GM21737 (cell line): ENCODE results near the gene ROR2.

ENCODE experiments used
- ATAC-seq: cut with Tn5 transposase; IDR thresholded peaks from one replicate; pipeline ENCODE4 v1.9.1; 2021; ENCODE audit warnings: mild to moderate bottlenecking, moderate library complexity; ENCODE audit not compliant: unreplicated experiment

Gene ROR2

GRCh38 chr9:91778031-91778430 lies 172.0 kb downstream of the ROR2 start:
- ATAC-seq: no peak

- ATAC-seq: no peak
Measured at GRCh38 chr9:91777292-91777830, 172.7 kb downstream of the ROR2 start.

- ATAC-seq: no peak
Measured at GRCh38 chr9:91776409-91777291, 173.4 kb downstream of the ROR2 start.

DNA sequence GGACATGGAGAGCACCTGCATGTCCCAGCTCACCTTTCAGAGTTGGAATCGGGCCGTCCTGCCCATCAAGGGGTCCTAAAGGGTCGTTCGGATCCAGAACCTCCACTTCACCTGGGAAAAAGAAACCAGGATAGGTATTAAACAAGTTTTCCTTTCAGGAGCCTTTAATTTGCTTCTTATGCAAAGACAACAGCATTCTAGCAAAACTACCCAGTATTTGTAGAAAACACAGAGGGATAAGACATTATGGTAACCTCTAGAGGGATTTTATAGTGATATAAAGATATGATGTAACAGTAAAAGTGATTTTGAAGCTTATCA lies 174.4 kb downstream of the ROR2 start:
- ATAC-seq: no peak

GRCh38 chr9:91775011-91775707 lies 174.9 kb downstream of the ROR2 start:
- ATAC-seq: no peak

- no peak for ATAC-seq
Measured at GRCh38 chr9:91773156-91773555, 176.9 kb downstream of the ROR2 start.

DNA sequence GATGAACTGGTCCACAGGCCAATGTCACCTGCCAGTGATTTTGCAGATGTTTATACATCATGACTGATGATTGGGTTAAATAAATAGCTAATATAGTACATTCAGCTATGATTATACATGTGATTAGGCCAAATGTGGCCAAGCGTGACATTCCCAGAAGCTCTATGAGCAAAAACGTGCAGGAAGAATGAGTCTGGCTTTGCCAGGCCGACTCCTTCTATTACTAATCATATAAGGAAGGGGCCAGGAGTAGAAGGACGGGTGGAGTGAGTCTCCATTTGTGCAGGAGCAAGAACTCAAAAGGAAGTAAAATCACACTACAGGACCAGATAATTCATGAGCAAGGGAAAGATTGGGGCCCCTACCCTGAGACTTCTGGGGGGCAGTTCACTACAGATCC lies 178.2 kb downstream of the ROR2 start:
- ATAC-seq: no peak

GRCh38 chr9:91771027-91771426 lies 179.0 kb downstream of the ROR2 start:
- ATAC-seq: no peak

GRCh38 chr9:91770229-91770628 lies 179.8 kb downstream of the ROR2 start:
- ATAC-seq: no peak

DNA sequence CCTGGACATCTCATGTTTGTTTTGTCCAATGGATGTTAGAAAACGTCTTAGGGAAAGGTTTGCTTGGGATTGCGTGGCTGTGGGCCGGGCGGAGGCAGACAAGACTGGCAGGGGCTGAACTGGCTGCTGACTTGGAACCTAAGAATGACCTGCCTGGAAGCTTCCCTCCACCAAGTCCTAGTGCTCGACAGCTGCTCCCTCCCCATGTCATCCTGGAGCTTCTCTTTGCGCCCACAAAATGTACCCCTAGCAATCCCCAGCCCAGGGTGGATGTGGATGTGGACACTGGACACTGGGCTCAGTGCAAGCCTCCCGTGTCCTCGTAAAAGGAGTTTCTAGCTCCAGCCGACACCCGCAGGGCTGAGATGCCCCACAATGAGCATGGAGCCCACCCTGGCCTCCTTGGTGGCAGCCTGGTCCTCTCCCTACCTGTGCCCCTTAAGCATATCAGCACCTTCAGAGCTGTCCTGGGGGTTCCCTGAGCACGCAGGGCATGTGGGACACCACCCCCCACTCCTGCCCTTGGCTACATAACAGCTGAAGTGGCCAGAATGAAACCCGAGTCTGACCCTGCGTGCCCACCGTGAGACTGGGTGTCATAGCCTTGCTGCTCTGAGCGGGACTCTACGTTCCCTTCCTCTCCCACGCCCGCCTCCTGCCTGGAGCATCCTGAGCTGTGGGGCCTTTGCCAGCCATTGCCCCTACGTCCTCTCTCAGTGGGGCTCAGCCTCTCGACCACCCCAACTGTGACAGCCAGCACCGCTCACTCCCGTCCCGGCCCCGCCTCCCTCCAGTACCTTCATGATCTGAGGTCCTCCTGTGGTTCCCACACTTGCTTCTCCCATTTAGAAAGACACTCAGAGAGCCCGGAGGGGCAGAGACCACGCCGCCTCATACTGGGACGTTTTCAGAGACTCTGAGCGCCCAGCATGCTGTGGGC lies 180.8 kb downstream of the ROR2 start:
- no peak for ATAC-seq

DNA sequence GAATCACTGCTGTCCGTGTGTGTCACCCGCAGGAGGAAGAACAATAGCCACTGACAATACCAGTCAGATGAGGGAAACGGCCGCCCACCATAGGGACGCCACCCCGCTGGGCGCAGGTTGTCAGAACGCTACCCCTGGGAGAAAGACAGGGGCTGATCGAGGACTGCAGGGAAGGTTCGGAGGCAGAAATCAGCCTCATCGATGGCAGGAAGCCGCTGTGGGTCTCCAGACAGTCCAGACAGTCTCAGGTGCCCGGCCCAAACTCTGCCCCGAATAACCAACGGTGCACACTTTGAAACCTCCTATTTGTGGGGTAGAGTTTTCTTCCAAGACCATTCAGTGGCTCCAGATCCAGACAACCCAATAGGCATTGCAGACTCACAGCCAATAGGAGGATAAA lies 181.5 kb downstream of the ROR2 start:
- ATAC-seq: no peak

GRCh38 chr9:91766315-91767069 lies 183.5 kb downstream of the ROR2 start:
- ATAC-seq: no peak

DNA sequence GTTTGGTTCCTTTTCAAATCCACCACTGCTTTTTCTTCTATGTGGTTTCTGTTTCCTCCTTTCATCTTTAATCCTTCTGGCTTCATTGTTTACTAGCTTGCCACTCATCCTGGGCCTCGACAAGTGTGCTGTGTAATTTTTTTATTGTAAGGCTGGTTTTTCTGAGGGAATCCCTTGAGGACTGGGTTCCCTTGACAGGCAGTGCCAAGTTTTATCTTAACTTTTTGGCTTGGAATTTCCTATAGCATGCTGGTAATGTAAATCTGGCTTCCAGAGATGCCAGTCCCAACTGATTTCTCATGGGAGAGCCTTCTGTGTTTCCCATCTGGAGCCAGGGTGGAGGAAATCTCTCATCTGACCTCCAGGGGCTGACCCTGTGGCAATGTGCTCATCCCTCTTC lies 184.7 kb downstream of the ROR2 start:
- ATAC-seq: no peak

DNA sequence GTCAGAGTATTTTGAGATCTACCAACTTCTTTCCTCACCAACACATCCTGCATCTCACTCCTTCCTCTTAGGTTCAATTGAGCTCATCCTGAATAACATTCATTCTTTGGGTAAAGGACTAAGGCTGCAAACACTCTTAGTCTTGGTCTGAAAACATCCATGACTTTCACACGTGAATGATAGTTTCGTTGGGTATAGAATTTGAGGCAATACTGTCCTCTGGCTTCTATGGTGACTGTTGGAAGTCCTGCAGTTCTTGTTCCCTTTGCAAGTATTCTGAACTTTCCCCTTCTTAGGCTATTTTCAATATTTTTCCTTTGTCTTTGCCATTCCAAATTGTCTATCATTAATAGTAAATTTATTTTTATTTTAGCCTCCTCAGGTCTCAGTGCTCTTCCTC lies 185.4 kb downstream of the ROR2 start:
- ATAC-seq: no peak

DNA sequence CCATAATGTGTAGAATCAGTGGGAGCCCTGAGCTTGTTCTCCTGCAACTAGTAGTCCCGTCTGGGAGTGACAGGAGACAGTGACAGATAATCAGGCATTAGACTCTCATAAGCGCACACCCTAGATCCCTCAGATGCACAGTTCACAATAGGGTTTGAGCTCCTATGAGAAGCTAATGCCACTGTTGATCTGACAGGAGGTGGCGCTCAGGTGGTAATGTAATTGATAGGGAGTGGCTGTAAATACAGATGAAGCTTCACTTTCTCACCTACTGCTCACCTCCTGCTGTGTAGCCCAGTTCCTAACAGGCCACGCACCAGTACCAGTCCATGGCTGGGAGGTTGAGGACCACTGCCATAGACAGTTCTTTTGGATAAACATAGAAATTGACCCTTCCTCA lies 188.7 kb downstream of the ROR2 start:
- no peak for ATAC-seq

DNA sequence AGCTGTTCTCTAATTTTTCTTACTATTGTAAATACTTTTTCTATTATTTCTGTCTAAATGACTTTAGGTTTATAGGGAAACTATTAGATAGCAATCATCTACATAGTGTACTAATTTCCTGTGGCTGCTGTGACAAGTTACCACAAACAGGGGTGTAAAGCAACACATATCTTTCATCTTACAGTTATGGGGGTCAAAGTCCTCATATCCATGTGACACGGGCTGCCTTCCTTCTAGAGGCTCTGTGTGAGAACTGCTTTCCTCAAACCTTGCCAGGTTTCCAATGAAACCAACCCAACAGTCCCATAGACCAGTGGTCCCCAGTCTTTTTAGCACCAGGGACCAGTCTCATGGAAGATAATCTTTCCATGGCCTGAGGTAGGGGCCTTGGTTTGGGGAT lies 189.1 kb downstream of the ROR2 start:
- no peak for ATAC-seq

DNA sequence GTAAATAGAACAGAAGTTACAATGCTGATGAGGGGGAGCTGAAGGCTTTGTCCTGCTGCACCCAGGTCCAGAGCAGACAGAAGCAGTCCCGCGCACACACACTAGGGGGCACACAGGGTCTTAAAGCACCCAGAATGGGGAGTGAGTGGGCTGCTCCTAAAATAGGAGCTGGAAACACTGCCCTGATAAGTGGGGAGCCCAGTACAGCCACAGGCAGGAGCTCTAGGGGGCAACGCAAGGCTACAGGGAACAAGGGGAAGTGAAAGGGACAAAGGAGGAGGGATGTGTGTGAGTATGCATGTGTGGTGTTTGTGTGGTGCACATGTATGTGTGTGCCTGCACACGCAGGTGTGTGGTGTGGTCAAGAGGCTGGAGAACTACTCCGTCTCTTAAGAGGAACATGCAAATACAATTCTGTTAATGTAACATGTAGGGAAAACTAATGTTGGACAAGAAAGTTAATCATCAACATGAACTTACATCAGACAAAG lies 191.5 kb downstream of the ROR2 start:
- ATAC-seq: peak; percentile 87

DNA sequence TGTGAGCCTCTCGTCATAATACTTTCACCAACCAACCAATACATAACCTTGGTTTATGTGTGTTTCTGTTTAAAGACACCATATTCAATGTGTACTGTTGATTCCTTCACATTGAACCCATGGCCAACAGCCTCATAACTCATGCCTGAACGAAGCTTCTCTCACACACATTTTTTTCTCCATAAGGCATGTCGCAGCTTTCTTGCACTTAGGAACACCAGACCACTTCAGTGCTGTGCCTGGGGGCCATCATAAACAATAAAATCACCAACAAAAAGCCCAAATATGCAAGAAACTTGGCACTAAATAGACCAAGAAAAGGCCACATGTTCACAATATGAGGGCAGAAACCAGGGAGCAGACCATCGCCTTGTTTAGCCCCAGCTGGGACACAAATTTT lies 192.2 kb downstream of the ROR2 start:
- ATAC-seq: no peak

GRCh38 chr9:91756510-91756780 lies 193.6 kb downstream of the ROR2 start:
- no peak for ATAC-seq

GRCh38 chr9:91755761-91756509 lies 194.1 kb downstream of the ROR2 start:
- ATAC-seq: no peak
